Measurements from ENCODE around the gene COPG1. TPM values are rescaled to one million over a fixed set of nuclear protein-coding genes. Genes with fewer than 3 reads are reported as not detected.
"Not testable (repeated sequence)": the region's sequence is repeated elsewhere in the genome, so short reads cannot be mapped to it uniquely, and the experiment has no call there.

The COPG1 gene
- total RNA-seq, 8 experiments from 2014 or later, result 98.3 to 201 (median 160) TPM

DNA sequence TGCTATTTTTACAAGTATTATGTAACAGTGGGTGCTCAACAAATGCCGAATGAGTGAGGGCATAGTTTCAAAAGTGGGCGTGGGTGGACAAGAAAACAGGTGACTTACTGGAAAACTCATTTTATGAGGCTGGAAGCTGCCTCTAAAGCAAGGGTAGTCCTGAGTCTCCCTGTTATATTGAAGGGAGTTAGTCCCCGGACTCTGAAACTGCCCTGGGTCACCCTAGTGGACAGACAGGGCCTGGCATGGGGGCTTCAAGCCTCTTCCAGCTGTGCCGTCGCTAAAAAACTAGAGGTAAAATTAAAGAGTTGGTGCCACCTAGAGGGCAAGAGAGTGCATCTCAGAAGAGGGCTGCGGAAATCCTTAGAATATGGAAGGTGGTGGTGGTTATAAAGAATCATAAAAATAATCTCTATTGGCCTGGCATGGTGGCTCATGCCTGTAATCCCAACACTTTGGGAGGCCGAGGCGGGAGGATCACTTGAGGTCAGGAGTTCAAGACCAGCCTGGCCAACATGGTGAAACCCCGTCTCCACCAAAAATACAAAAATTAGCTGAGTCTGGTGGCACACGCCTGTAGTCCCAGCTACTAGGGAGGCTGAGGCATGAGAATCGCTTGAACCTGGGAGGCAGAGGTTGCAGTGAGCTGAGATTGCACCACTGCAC lies 3.6 kb upstream of the COPG1 start:
- 0 to 58% (median 14%) methylated on average over 1 to 8 of the region's 11 CpGs for WGBS, 10 experiments
- peaks cover 11 to 12% of the 10 kb centered on the region in 2 donors for H3K4me1 ChIP-seq (replicated peaks in 1 of 2)
- not testable (repeated sequence) for H3K4me3 ChIP-seq, H3K27ac ChIP-seq
- in situ Hi-C loops (cut with MboI; ENCODE audit: low pct_unique_long_range_greater_than_20kb in 2 of 9, low sequenced_read_pairs in 9 of 9, unreplicated experiment in 9 of 9), result loop anchor here in 6 of 9 experiments (10.0 to 25.0 kb wide), 4 partner anchors 61 to 283 kb away; partner anchors contain the start of genes CFAP92 (in 1 of the 6) and CNBP (in 1 of the 6)
- ATAC-seq (replicated peaks in 6 of 8), result peak; percentile 48 to 80 (median 58)

DNA sequence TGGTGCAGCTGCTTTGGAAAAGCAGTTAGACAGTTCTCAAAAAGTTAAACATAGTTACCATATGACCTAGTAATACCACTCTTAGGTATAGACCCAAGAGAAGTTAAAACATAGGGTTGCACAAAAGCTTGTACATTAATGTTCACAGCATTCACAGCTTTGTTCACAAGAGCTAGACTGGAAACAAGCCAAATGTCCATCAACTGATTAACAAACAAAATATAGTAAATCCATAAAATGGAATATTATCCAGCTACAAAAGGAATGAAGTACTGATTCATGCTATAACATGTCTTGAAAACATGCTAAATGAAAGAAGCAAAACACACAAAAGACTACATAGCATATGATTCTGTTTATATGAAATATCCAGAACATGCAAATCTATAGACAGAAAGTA lies 2.8 kb upstream of the COPG1 start:
- in situ Hi-C loops (cut with MboI; ENCODE audit: low pct_unique_long_range_greater_than_20kb in 2 of 9, low sequenced_read_pairs in 9 of 9, unreplicated experiment in 9 of 9), result loop anchor here in 6 of 9 experiments (10.0 to 25.0 kb wide), 4 partner anchors 62 to 284 kb away; partner anchors contain the start of genes CFAP92 (in 1 of the 6) and CNBP (in 1 of the 6)
- Histone ChIP-seq H3K4me3 (no peak overlapping the region), H3K4me1 (replicated peaks in 1 of 2) (peaks cover 11 to 12% of the 10 kb centered on the region in 2 donors), H3K27ac (no peak overlapping the region)
- ATAC-seq (replicated peaks in 6 of 8), result no peak

DNA sequence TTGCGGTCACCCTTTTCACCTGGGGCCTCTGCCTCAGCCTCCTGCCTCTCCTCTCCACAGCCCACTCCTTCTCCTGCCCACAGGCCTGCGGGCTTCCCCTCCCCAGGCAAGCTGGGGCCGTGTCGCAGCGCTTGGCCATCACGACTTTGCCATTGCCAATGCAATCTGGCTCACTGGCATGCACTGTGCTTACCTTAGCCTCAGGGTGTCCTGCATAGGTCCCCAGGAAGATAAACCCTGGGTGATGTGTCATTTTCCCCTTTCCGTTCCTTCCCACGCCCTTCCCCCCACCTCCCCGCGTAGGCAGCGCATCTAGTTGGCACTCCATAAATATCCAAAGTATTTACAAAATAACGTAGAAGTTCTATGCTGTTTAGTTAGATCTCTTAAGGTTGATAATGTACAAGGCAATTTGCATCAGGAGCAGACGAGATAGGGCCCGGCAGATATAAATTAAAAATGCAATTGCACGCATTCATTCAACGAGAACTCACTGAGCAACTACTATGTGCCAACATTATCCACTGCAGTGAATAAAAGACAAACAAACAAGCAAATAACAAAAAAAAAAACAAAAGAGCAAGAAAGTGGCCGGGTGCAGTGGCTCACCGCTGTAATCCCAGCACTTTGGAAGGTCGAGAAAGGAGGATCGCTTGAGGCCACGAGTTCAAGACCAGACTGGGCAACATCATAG lies 973 bp upstream of the COPG1 start:
- Histone ChIP-seq H3K27ac (peak overlapping the region; percentile 98 to 99), H3K4me1 (replicated peaks in 1 of 2) (peaks cover 11 to 12% of the 10 kb centered on the region in 2 donors), H3K4me3 (peak overlapping the region; percentile 71 to 100 (median 94))
- WGBS, 10 experiments, result 10 to 95% (median 63%) methylated on average over 3 to 20 of the region's 21 CpGs
- in situ Hi-C loops (cut with MboI; ENCODE audit: low pct_unique_long_range_greater_than_20kb in 2 of 9, low sequenced_read_pairs in 9 of 9, unreplicated experiment in 9 of 9), result loop anchor here in 6 of 9 experiments (10.0 to 25.0 kb wide), 4 partner anchors 64 to 286 kb away; partner anchors contain the start of genes CFAP92 (in 1 of the 6) and CNBP (in 1 of the 6)
- ATAC-seq (replicated peaks in 6 of 8), result no peak

DNA sequence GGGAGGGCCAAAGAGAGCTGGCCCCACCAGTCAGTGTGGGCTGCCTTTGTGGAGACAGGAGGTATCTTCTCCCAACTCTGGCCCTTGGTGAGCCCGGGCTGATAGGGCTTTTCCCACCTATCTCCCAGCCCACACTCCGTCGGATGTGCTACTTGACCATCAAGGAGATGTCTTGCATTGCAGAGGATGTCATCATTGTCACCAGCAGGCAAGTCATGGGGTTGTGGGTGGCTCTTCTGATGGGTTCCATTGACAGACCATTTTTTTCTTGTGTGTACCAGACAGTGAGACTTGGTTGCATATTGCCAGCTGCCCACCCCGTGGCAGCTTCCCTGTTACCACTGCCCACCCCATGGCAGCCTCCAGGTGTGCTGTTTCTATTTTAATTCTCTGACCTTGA lies 3.3 kb downstream of the COPG1 start:
- peaks cover 11 to 12% of the 10 kb centered on the region in 2 donors for H3K4me1 ChIP-seq (replicated peaks in 1 of 2)
- H3K4me3 ChIP-seq, result no peak overlapping the region
- in situ Hi-C loops (cut with MboI; ENCODE audit: low pct_unique_long_range_greater_than_20kb in 2 of 9, low sequenced_read_pairs in 9 of 9, unreplicated experiment in 9 of 9), result no loop called here
- WGBS, 10 experiments, result 81 to 100% (median 100%) methylated on average over 2 to 4 of the region's 4 CpGs; no CpG with 5 or more reads in 6 of the 10 experiments
- H3K27ac ChIP-seq, result no peak overlapping the region
- ATAC-seq (replicated peaks in 6 of 8), result no peak

DNA sequence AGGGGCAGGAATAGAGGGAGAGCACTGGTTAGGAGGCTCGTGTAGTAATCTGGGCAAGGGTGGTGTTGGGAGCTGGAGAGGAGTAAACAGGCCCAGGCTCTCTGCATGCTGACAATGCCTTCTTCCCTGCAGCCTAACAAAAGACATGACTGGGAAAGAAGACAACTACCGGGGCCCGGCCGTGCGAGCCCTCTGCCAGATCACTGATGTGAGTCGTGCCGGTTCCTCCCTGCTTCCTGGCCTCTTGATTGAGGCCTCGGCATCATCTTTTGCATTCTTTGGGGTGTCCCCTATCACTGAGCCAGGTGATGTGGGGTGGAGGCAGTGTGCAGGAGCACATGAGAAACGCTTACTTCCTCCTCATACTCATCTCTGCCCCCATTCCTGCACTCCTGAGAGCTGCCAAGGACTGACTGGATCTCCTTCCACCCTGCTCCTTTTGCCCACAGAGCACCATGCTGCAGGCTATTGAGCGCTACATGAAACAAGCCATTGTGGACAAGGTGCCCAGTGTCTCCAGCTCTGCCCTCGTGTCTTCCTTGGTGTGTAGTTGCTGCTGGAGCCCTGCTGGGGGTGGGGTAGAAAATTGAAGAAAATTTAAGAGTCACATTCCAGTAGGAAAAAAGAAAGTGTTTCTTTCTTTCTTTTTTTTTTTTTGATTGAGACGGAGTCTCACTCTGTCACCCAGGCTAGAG lies 5.3 kb downstream of the COPG1 start:
- ATAC-seq (replicated peaks in 6 of 8), result no peak
- H3K4me1 ChIP-seq (replicated peaks in 1 of 2), result peaks cover 5 to 6% of the 10 kb centered on the region in 2 donors
- in situ Hi-C loops (cut with MboI; ENCODE audit: low pct_unique_long_range_greater_than_20kb in 2 of 9, low sequenced_read_pairs in 9 of 9, unreplicated experiment in 9 of 9), result no loop called here
- WGBS, 10 experiments, result 69 to 100% (median 90%) methylated on average over 1 to 8 of the region's 12 CpGs; no CpG with 5 or more reads in 2 of the 10 experiments
- no peak overlapping the region for H3K27ac ChIP-seq
- no peak overlapping the region for H3K4me3 ChIP-seq

DNA sequence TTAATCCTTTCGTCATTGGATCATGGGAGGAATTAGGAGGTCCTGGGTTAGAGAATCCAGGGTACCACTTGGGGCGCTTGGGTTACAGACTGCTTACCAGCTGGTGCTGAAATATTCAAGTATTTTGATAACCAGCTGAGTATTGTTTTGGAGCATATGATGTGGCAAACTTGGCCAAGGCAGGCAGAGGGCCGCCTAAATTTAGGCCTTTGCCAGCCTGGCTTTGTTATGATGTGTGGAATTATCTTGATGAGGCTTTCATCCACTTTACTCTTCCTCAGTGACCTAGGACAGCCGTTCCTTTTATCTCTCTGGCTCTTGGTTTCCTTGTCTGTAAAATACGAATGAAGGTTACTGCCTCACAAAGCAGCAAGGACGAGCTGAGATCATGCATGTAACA lies 6.9 kb downstream of the COPG1 start:
- H3K4me3 ChIP-seq, result no peak overlapping the region
- H3K4me1 ChIP-seq (replicated peaks in 1 of 2), result no peaks in the 10 kb centered on the region
- no peak for ATAC-seq (replicated peaks in 6 of 8)
- H3K27ac ChIP-seq, result no peak overlapping the region
- WGBS, 10 experiments, result 75 to 100% (median 100%) methylated on average over 1 to 4 of the region's 6 CpGs
- in situ Hi-C loops (cut with MboI; ENCODE audit: low pct_unique_long_range_greater_than_20kb in 2 of 9, low sequenced_read_pairs in 9 of 9, unreplicated experiment in 9 of 9), result no loop called here

DNA sequence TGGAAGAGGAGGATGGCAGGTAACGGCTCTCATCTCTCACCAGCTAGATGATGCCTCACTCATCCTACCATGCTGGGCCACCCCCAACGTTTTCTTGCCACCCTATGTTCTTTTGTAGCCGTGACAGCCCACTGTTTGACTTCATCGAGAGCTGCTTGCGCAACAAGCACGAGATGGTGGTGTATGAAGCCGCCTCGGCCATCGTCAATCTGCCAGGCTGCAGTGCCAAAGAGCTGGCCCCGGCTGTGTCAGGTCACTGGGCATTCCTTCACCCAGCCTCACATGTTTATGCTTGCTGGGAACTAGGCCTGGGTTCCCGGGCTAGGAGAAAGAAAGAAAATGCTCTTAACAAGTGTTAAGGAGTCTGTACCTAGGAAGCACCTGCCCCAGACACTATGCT lies 8.2 kb downstream of the COPG1 start:
- ATAC-seq (replicated peaks in 6 of 8), result no peak
- no peak overlapping the region for H3K4me3 ChIP-seq
- no peaks in the 10 kb centered on the region for H3K4me1 ChIP-seq (replicated peaks in 1 of 2)
- in situ Hi-C loops (cut with MboI; ENCODE audit: low pct_unique_long_range_greater_than_20kb in 2 of 9, low sequenced_read_pairs in 9 of 9, unreplicated experiment in 9 of 9), result no loop called here
- 71 to 100% (median 87%) methylated on average over 1 to 11 of the region's 11 CpGs; no CpG with 5 or more reads in 5 of the 10 experiments for WGBS, 10 experiments
- H3K27ac ChIP-seq, result no peak overlapping the region

DNA sequence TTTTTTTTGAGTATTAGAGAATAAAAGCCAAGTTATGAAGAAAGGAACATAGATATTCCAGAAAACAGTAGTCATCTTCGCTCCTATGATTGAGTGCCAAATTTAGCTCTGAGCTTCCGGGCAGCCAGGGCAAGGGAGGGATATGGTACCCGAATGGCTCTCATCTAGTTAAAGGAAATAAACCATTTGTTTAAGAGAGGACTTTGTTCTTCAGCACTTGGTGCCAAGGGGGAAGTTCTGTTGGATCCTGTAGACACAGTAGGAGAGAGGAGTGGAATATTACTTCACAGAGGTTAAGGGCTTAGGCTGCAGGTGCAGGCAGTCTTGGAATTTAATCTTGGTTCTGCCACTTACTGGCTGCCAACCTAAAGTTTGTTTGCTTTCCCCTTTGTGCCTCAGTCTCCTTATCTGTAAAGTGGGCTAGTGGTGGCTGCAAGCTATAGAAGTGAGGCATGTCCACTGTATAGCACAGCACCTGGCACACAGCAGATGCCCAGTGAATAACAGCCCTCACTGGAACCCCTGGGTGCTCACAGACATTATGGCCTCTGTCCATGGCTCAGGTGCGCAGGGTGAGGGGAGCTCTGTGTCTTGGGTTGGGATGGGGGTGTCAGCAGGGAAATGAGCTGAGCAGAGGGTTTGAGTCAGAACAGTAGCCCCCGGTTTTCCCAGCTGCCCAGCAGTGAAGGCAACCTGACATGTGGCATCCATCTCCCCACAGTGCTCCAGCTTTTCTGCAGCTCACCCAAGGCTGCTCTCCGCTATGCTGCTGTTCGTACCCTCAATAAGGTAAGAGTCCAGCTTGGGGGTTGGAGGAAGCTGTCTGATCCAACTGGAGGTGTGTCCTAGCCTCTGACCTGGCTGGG lies 10.4 kb downstream of the COPG1 start:
- in situ Hi-C loops (cut with MboI; ENCODE audit: low pct_unique_long_range_greater_than_20kb in 2 of 9, low sequenced_read_pairs in 9 of 9, unreplicated experiment in 9 of 9), result no loop called here
- no peaks in the 10 kb centered on the region for H3K4me1 ChIP-seq (replicated peaks in 1 of 2)
- ATAC-seq (replicated peaks in 6 of 8), result no peak
- WGBS, 10 experiments, result 71 to 100% (median 90%) methylated on average over 1 to 6 of the region's 7 CpGs
- no peak overlapping the region for H3K4me3 ChIP-seq
- H3K27ac ChIP-seq, result no peak overlapping the region

DNA sequence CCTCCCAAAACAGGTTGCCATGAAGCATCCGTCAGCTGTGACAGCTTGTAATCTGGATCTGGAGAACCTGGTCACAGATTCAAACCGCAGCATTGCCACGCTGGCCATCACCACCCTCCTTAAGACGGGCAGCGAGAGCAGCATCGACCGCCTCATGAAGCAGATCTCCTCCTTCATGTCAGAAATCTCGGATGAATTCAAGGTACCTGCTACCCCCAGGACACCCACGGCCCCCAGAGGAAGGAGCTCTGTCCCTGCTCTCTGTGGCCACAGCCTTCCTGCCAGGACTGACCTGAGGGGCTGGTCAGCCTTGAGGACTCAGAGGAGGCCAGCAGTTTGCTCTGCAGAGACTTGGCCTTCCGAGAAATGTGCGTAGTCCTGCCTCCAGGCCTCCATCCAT lies 11.2 kb downstream of the COPG1 start:
- no peak for ATAC-seq (replicated peaks in 6 of 8)
- Histone ChIP-seq H3K27ac (no peak overlapping the region), H3K4me1 (replicated peaks in 1 of 2) (no peaks in the 10 kb centered on the region), H3K4me3 (no peak overlapping the region)
- WGBS, 10 experiments, result 97 to 100% (median 100%) methylated on average over 1 to 6 of the region's 11 CpGs; no CpG with 5 or more reads in 5 of the 10 experiments
- in situ Hi-C loops (cut with MboI; ENCODE audit: low pct_unique_long_range_greater_than_20kb in 2 of 9, low sequenced_read_pairs in 9 of 9, unreplicated experiment in 9 of 9), result no loop called here

DNA sequence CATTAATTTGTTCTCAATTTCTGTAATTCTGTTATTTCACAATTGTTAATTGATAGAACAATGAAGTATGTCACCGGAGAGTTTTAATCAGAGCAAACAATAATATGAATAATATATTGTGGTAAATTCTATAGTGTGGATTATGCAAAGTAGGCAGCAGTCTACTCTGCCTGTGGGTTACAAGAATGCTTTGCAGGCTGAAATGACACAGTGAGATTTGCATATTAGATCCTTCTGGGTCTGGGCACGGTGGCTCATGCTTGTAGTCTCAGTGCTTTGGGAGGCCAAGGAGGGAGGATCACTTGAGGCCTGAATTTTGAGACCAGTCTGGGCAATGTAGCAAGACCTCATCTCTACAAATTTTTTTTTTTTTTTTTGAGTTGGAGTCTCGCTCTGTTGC lies 12.5 kb downstream of the COPG1 start:
- no peak overlapping the region for H3K27ac ChIP-seq
- no peak overlapping the region for H3K4me3 ChIP-seq
- peak in 2 of 8 experiments; percentile 32 to 76 for ATAC-seq (replicated peaks in 6 of 8)
- in situ Hi-C loops (cut with MboI; ENCODE audit: low pct_unique_long_range_greater_than_20kb in 2 of 9, low sequenced_read_pairs in 9 of 9, unreplicated experiment in 9 of 9), result no loop called here
- no peaks in the 10 kb centered on the region for H3K4me1 ChIP-seq (replicated peaks in 1 of 2)
- 44 to 100% (median 100%) methylated on average over 1 to 2 of the region's 3 CpGs; no CpG with 5 or more reads in 1 of the 10 experiments for WGBS, 10 experiments

DNA sequence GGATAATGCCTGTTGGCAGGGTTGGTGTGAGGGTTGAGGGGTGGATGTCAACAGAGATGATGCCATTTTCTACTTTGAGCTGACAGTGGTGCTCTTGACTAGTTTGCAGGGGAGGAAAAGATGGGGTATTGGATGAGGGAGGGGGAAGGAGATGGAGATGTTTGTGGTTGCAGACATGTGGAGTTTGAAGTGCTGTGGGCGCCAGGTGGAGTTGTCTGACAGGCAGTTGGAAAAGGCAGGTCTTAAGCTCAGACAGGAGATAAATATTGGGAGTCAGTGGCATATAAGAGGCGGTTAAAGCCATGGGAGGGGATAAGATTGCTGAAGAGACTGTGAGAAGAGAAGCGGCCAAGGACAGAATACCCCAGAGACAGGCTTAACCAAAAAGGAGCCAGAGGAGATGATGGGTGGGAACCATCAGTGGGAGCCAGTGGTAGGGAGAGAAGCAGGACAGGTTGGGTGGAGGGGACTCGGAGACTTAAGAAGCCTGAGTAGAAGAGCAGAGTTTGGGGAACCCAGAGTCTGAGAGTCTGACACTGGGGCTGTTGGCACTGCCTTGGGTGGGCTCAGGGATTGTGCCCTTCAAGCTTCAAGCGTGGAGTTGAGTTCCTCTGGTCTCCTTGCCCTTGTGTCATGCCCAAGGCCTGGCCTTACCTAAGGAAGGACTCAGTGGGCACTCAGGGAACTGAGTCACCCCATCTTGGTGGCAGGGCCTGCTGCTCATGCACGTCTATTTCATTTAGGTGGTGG lies 13.9 kb downstream of the COPG1 start:
- 63 to 100% (median 95%) methylated on average over 1 to 4 of the region's 6 CpGs; no CpG with 5 or more reads in 1 of the 10 experiments for WGBS, 10 experiments
- no peak overlapping the region for H3K27ac ChIP-seq
- H3K4me1 ChIP-seq (replicated peaks in 1 of 2), result no peaks in the 10 kb centered on the region
- ATAC-seq (replicated peaks in 6 of 8), result peak in 1 of 8 experiments; percentile 19
- no peak overlapping the region for H3K4me3 ChIP-seq
- in situ Hi-C loops (cut with MboI; ENCODE audit: low pct_unique_long_range_greater_than_20kb in 2 of 9, low sequenced_read_pairs in 9 of 9, unreplicated experiment in 9 of 9), result no loop called here

DNA sequence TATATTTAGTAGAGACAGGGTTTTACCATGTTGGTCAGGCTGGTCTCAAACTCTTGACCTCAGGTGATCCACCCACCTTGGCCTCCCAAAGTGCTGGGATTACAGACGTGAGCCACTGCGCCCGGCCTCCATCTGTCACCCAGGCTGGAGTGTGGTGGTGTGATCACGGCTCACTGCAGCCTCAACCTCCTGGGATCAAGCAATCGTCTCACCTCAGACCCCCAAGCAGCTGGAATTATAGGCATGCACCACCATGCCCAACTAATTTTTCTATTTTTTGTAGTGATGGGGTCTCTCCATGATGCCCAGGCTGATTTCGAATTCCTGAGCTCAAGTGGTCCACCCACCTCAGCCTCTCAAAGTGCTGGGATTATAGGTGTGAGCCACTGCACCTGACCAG lies 15.6 kb downstream of the COPG1 start:
- H3K27ac ChIP-seq; ATAC-seq (replicated peaks in 6 of 8); H3K4me3 ChIP-seq; in situ Hi-C loops (cut with MboI; ENCODE audit: low pct_unique_long_range_greater_than_20kb in 2 of 9, low sequenced_read_pairs in 9 of 9, unreplicated experiment in 9 of 9); H3K4me1 ChIP-seq (replicated peaks in 1 of 2): not testable (repeated sequence)
- WGBS, 10 experiments, result 90 to 93% (median 91%) methylated on average over 2 to 3 of the region's 6 CpGs; no CpG with 5 or more reads in 6 of the 10 experiments

All from motor neuron (in vitro differentiated cells).